Endothelial cell of umbilical vein (primary cell): ENCODE data around the gene VSTM2B. TPM values are rescaled to one million over a fixed set of nuclear protein-coding genes. Genes with fewer than 3 reads are reported as not detected.

Source experiments
- BruUV-seq: library from RNA; stranded (reverse); fragments of 400-500 nt; replicated peaks from 2 replicates; lab custom pipeline; 2021; lab: Mats Ljungman, UMichigan
- CTCF ChIA-PET: fragments of 300-600, 350-600 bp; sonication (Branson Sonifier 250); formaldehyde crosslinking; loops from one replicate; lab custom pipeline; 2021; ENCODE audit warnings: antibody characterized with exemption, inconsistent platforms; lab: Charles Lee
- POLR2A ChIA-PET: fragments of 300-600, 350-600 bp; sonication (Branson Sonifier 250); formaldehyde crosslinking; loops from one replicate; lab custom pipeline; 2021; ENCODE audit warnings: antibody characterized with exemption, inconsistent platforms; lab: Charles Lee
- DNase-seq: peaks from one replicate; pipeline ENCODE4 v3.0.0-alpha.2; 2011; ENCODE audit warnings: low read depth, low spot score
- FAIRE-seq: peaks from 2 replicates; lab custom pipeline; 2011; peaks lifted over from hg19 to GRCh38; lab: Jason Lieb, UNC
- H2AFZ ChIP-seq: 2 replicates; pipeline ENCODE4 v1.6.0; 2012; ENCODE audit warnings: low read depth, low read length, control low read depth, inconsistent platforms
- H3K27ac ChIP-seq: 2 replicates; pipeline ENCODE4 v1.5.1; 2011; ENCODE audit warnings: low read depth, mild to moderate bottlenecking, control low read depth, low read length, moderate library complexity; ENCODE audit not compliant: insufficient read depth
- H3K27me3 ChIP-seq, 2 experiments: 2 replicates each; pipeline versions ENCODE4 v1.6.0 to v1.6.1; 2011; ENCODE audit warnings: low read length in 2 of 2, mixed read lengths in 1 of 2; ENCODE audit not compliant: control insufficient read depth in 2 of 2, insufficient read depth in 2 of 2
- H3K36me3 ChIP-seq, 2 experiments: 2 replicates in 1 of 2; 3 replicates in 1 of 2; pipeline ENCODE4 v1.5.1; 2011; ENCODE audit warnings: low read length in 2 of 2, mild to moderate bottlenecking in 1 of 2, moderate library complexity in 1 of 2; ENCODE audit not compliant: control insufficient read depth in 2 of 2, insufficient read depth in 2 of 2; ENCODE audit errors: extremely low read depth in 1 of 2
- H3K4me1 ChIP-seq: 3 replicates; pipeline ENCODE4 v1.5.1; 2011; ENCODE audit warnings: mild to moderate bottlenecking, low read length; ENCODE audit not compliant: control insufficient read depth, insufficient read depth; ENCODE audit errors: extremely low read depth
- H3K4me2 ChIP-seq: 2 replicates; pipeline ENCODE4 v1.6.1; 2011; ENCODE audit warnings: low read length, control low read depth, mixed read lengths; ENCODE audit not compliant: insufficient read depth
- H3K4me3 ChIP-seq, 3 experiments: fragments of 200-600 bp in 1 of 3; sonication (generic), shearing (Covaris generic) in 1 of 3; replicated peaks in 1 of 3; 2 replicates each; pipeline ENCODE4 v1.5.1; 2011 to 2016; ENCODE audit warnings: control low read depth in 3 of 3, low read length in 3 of 3, mild to moderate bottlenecking in 2 of 3, inconsistent platforms in 1 of 3, low read depth in 1 of 3, moderate library complexity in 1 of 3; ENCODE audit not compliant: insufficient read depth in 1 of 3
- H3K79me2 ChIP-seq: 2 replicates; pipeline ENCODE4 v1.6.0; 2012; ENCODE audit warnings: low read length, inconsistent platforms; ENCODE audit not compliant: control insufficient read depth, insufficient read depth
- H3K9ac ChIP-seq: replicated peaks from 2 replicates; pipeline ENCODE3; 2011; ENCODE audit warnings: low read length, control low read depth; ENCODE audit not compliant: insufficient read depth; ENCODE audit errors: extremely low read depth
- H3K9me1 ChIP-seq: replicated peaks from 3 replicates; pipeline ENCODE4 v1.6.0; 2011; ENCODE audit warnings: mild to moderate bottlenecking, low read length; ENCODE audit not compliant: control insufficient read depth, insufficient read depth; ENCODE audit errors: extremely low read depth
- H3K9me3 ChIP-seq: replicated peaks from 2 replicates; pipeline ENCODE4 v1.5.1; 2012; ENCODE audit warnings: low read length, inconsistent platforms; ENCODE audit not compliant: control insufficient read depth, insufficient read depth
- H4K20me1 ChIP-seq: replicated peaks from 2 replicates; pipeline ENCODE3; 2011; ENCODE audit warnings: mild to moderate bottlenecking, low read length; ENCODE audit not compliant: control insufficient read depth, insufficient read depth; ENCODE audit errors: extremely low read depth
- EZH2 ChIP-seq: IDR thresholded peaks from 2 replicates; pipeline ENCODE4 v1.6.1; 2012; ENCODE audit warnings: borderline replicate concordance, low read depth, mild to moderate bottlenecking, moderate library complexity, low read length, inconsistent platforms; ENCODE audit not compliant: severe bottlenecking
- FOS ChIP-seq: IDR thresholded peaks from 2 replicates; pipeline ENCODE4 v1.6.1; 2011; ENCODE audit warnings: mild to moderate bottlenecking, low read length, moderate library complexity, borderline replicate concordance; ENCODE audit not compliant: insufficient read depth
- GATA2 ChIP-seq: IDR thresholded peaks from 2 replicates; pipeline ENCODE4 v1.7.0; 2011; ENCODE audit warnings: low read depth, mild to moderate bottlenecking, moderate library complexity, mixed read lengths, low read length; ENCODE audit not compliant: insufficient read length, insufficient read depth
- JUN ChIP-seq: IDR thresholded peaks from 2 replicates; pipeline ENCODE4 v1.6.1; 2011; ENCODE audit warnings: borderline replicate concordance, low read depth; ENCODE audit not compliant: insufficient read length, insufficient read depth
- MYC ChIP-seq: IDR thresholded peaks from one replicate; pipeline ENCODE4 v1.6.1; 2011; ENCODE audit warnings: mild to moderate bottlenecking, low read depth, low read length
- POLR2A ChIP-seq: IDR thresholded peaks from 2 replicates; pipeline ENCODE4 v1.6.1; 2012; ENCODE audit warnings: low read depth, mild to moderate bottlenecking, control low read depth, low read length
- POLR2AphosphoS5 ChIP-seq: IDR thresholded peaks from 2 replicates; pipeline ENCODE4 v1.6.1; 2012; ENCODE audit warnings: low read depth, mild to moderate bottlenecking, control low read depth, low read length, moderate library complexity; ENCODE audit not compliant: insufficient read depth
- dilution Hi-C: fragments of 300-500 bp; cut with MboI; formaldehyde crosslinking; loops from one replicate; pipeline ENCODE4 v1.15.0; 2019; ENCODE audit warnings: low sequenced_read_pairs; ENCODE audit not compliant: extremely low pct_ligation_motif_present
- intact Hi-C: fragments of 100-400 bp; cut with micrococcal nuclease; formaldehyde crosslinking; loops from one replicate; pipeline ENCODE4 v1.10.0; 2022
- polyA plus RNA-seq, 4 experiments: library from polyadenylated mRNA; depleted of rRNA in 3 of 4; stranded (reverse) in 3 of 4; unstranded in 1 of 4; fragments of >200 nt; gene quantifications; 2 replicates each; pipeline versions ENCODE4 v1.2.1 to v1.2.3, GENCODE V29; 2011 to 2012; ENCODE audit warnings: missing spikeins in 1 of 4
- total RNA-seq: library from RNA; stranded (reverse); gene quantifications from 2 replicates; pipeline ENCODE4 v1.2.3, GENCODE V29; 2021
- TF ChIP-seq, protein P1 (sequence below), 2 donors: IDR thresholded peaks; 1 replicate in 1 of 2; 2 replicates in 1 of 2; pipeline ENCODE4 v1.5.1; 2011; ENCODE audit warnings: low read length in 2 of 2, mild to moderate bottlenecking in 2 of 2, moderate library complexity in 2 of 2, control low read depth in 1 of 2, inconsistent platforms in 1 of 2, low read depth in 1 of 2; ENCODE audit not compliant: insufficient read depth in 1 of 2; ENCODE audit errors: extremely low read depth in 1 of 2
- TF ChIP-seq, protein P2 (sequence below): IDR thresholded peaks from 2 replicates; pipeline ENCODE4 v1.6.1; 2011; ENCODE audit not compliant: insufficient read depth, insufficient read length

VSTM2B gene
- total and polyA plus RNA-seq, 2 donors (not counting 3 experiments of a cell fraction or from before 2014, with no cell fraction given), result not detected

- TF ChIP-seq GATA2, result no peak
- no peak for TF ChIP-seq JUN
- TF ChIP-seq POLR2AphosphoS5, result no peak
- TF ChIP-seq MYC, result no peak
- no peak for TF ChIP-seq FOS
- TF ChIP-seq, protein P1, sequence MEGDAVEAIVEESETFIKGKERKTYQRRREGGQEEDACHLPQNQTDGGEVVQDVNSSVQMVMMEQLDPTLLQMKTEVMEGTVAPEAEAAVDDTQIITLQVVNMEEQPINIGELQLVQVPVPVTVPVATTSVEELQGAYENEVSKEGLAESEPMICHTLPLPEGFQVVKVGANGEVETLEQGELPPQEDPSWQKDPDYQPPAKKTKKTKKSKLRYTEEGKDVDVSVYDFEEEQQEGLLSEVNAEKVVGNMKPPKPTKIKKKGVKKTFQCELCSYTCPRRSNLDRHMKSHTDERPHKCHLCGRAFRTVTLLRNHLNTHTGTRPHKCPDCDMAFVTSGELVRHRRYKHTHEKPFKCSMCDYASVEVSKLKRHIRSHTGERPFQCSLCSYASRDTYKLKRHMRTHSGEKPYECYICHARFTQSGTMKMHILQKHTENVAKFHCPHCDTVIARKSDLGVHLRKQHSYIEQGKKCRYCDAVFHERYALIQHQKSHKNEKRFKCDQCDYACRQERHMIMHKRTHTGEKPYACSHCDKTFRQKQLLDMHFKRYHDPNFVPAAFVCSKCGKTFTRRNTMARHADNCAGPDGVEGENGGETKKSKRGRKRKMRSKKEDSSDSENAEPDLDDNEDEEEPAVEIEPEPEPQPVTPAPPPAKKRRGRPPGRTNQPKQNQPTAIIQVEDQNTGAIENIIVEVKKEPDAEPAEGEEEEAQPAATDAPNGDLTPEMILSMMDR (IDR thresholded peaks at IDR 0.05; ENCODE audit: extremely low read depth in 1 of 2, insufficient read depth in 1 of 2, low read depth in 1 of 2, low read length in 2 of 2), result no peak
- no peak for TF ChIP-seq EZH2
- TF ChIP-seq, protein P2, sequence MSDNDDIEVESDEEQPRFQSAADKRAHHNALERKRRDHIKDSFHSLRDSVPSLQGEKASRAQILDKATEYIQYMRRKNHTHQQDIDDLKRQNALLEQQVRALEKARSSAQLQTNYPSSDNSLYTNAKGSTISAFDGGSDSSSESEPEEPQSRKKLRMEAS, result no peak
- TF ChIP-seq POLR2A, result no peak
- FAIRE-seq (no peak), DNase-seq (no peak)
- no peak overlapping the region for H3K9ac ChIP-seq
- H3K9me1 ChIP-seq, result no peaks in the 10 kb centered on the region
- no peak overlapping the region for H3K27ac ChIP-seq
- H3K4me2 ChIP-seq, result no peak overlapping the region
- intact Hi-C loops, result no loop called here
- ChIA-PET CTCF (no interaction called here), POLR2A (no interaction called here)
- no peaks in the 10 kb centered on the region for H3K9me3 ChIP-seq
- H4K20me1 ChIP-seq, result no peaks in the 10 kb centered on the region
- no peaks in the 10 kb centered on the region for H3K79me2 ChIP-seq
- no peak overlapping the region for H3K4me3 ChIP-seq
- no peaks in the 10 kb centered on the region for H3K4me1 ChIP-seq
- H2AFZ ChIP-seq, result no peak overlapping the region
- H3K27me3 ChIP-seq, result no peaks in the 10 kb centered on the region
- dilution Hi-C loops, result no loop called here
- peaks cover 4 to 26% of the 10 kb centered on the region in 2 experiments for H3K36me3 ChIP-seq
- BruUV-seq, result no TSS peak
Observed at GRCh38 chr19:29614046-29614445, 88.3 kb downstream of the VSTM2B start.

Other genes with a start within 250 kb of the VSTM2B start
- gene POP4, start 80.3 kb downstream of the VSTM2B start, total RNA-seq, result 64.4 and 65.4 TPM in 2 replicates
- 55.0 and 56.2 TPM in 2 replicates for gene POP4, start 80.3 kb downstream of the VSTM2B start, polyA plus RNA-seq
- 4.0 and 5.5 TPM in 2 replicates for gene PLEKHF1, start 139.5 kb downstream of the VSTM2B start, total RNA-seq
- 5.5 and 8.4 TPM in 2 replicates for gene PLEKHF1, start 139.5 kb downstream of the VSTM2B start, polyA plus RNA-seq
- gene C19orf12, start 189.3 kb downstream of the VSTM2B start, total RNA-seq, result 22.9 and 23.0 TPM in 2 replicates
- 20.4 and 21.3 TPM in 2 replicates for gene C19orf12, start 189.3 kb downstream of the VSTM2B start, polyA plus RNA-seq